Superior temporal gyrus (tissue), 1 donor: Measurements from ENCODE around the gene SGCA.

Experiments
- DNase-seq: peaks from one replicate; pipeline ENCODE4 v3.0.0-alpha.2; 2016; ENCODE audit errors: extremely low spot score

SGCA gene

DNA sequence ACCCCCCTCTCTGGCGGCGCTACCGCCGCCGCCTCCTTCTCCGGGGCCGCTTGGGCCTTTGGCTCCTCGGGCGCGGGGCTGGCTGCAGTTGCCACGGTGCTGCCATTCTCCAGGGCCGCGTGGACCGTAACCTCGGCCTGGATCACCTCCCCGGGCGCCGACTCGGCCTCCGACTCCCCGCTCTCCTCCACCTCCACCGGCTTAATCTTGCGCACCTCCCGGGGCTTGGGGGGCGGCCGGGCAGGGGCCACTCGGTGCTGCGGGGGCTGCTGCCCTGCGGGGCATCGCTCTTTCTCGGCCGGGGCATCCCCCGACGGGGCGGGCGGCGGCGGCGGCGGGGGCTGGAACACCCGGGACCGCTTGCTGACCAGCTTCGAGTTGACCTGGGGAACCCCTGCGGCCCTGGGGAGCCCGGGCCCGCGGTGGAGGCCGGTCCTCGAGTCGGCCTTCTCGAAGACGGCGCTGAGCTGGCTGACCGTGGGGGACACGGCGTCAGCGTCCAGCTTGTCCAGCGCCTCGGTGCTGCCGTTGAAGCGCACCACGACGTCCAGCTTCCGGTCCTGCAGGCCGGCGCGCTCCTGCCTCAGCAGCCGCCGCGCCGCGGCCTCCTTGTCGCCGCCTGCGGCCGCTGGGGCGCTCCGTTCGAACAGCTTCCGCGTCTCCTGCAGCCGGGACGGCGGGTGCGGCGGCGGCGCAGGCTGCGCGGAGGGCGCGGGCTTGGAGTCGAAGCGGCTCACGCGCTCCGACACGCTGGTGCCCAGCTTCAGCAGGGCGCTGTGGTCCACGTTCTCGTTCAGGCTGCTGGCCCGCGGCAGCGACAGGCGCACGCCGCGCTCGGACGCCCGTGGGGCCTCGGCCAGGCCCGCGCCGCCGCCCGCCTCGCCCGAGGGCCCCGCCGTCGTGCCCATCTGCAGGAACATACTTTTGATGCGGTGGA, 16.1 kb upstream of the SGCA start:
- peak; percentile 33 for DNase-seq

DNA sequence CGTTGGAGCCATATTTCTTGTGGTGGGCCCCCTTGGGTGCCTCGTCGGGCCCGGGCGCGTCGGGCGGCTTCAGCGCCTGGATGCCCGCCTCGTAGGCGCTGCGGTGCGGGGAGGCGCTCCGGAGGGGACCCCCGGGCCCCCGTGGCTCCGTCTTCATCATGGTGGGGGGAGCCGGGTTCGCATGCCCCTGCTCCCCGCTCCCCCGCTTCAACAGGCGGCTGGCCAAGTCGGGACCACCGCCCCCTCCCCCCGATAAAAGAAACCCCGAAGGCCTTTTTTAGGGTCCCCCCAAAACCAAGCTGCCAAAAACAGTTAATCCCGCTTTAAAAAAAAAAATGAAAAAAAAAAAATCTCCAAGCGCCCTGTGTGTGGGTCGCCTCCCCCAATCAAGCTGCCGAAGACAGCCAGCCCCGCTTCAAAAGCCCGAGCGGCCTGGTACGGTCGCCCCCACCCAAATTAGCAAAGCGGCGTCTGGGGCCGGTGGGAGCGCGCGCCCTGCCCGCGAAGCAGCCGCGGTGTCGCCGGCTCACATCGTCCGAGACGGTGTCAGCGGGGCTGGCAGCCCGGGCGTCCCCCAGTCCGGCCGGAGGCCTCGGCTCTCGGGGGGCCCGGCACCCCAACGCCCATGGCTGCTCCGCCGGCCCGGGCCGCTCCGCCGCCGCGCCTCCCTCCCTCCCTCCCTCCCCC, 15.3 kb upstream of the SGCA start, which contains the start of gene PPP1R9B:
TSS of gene PPP1R9B (minus strand) at position 324 of the 687 bp plus-strand sequence. CDS start at position 160, 164 bp downstream.
- no peak for DNase-seq

DNA sequence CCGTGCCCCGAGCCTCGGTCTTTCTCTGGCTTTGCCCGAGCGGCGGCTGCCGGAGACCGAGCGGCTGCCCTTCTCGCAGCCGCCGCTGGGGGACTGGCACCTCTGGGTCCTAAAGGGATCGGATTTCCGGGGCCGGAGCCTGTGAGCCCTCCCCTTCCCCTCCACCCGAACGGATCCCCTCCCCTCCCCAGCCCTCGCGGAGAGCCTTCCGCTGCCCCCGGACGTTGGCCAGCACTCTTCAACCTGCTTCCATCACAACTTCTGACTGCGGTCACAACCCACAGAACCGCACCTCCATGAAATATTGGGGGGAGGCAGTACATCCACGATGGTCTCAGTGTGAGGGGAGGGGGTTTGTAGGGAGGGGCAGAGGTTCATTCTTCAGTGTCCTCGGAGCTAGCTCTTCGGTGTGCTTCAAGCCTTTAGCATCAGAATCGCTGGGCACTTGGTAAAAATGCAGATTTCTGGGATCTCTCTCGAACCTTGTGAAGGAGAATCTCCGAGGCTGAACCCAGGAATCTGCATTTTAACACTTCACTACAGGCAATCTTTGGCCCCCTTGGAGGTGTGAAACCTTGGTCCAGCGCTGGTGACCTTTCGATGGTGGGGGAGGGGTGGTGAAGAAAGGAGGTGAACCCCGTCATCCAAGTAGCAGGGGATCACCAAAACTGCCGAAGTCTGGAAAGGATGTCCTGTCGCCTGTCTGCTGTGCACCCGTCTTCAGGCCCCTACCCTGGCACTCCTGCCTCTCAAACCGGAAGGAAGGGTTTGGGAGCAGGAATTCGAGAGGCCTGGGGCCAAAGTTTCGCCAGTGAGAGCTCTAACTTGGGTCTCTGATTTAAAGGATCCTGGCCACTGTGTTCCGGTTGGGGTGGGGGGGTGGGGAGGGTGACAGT, 14.5 kb upstream of the SGCA start:
- DNase-seq = peak; percentile 88

DNA sequence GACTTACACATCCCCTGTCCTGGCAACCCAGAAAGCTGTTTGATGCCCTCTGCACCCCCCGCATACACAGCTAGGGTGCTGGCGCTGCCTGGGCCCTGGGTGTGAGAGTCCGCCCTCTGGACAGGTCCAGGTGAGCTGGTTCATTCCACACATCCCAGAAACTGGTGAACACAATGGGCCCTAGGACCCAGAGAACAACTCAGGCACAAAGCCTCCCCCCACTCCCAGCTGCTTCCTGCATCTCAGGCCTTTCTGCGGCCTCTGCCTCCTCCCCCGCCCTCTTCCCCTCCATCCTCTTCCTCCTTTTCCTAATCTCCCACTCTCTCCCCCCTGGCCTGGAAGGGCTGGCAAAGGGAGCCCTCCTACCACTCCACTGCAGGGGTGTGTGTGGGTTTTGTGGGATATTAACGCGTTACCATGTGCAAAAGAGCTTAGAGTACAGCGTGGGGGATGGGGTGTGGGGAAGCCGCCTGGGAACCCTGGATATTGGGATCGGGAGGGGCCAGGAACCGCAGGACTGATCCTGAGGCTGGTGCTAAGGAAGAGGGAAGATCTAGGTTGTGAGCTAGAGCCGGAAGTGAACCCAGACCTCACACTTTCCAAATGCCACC, 13.8 kb upstream of the SGCA start:
- peak; percentile 97 for DNase-seq

DNA sequence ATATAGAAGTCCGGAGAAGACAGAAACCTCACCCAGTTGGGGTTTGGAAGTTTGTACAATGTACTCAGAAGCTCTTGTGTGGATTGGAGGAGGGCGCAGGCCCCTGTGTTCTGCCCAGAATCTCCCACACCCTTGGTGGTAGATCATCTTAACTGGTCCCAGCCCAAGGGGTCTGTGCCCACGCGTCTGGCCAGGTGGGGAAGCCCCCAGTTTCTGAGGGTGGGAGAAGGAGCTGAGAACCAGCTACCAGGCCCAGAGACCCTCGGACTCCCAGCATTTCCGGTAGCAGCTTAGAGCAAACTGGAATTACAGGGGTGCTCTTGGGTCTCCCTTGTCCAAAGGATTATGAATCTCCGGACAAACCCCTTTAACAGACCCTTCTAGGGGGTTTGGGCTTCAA, 13.1 kb upstream of the SGCA start:
- no peak for DNase-seq

DNA sequence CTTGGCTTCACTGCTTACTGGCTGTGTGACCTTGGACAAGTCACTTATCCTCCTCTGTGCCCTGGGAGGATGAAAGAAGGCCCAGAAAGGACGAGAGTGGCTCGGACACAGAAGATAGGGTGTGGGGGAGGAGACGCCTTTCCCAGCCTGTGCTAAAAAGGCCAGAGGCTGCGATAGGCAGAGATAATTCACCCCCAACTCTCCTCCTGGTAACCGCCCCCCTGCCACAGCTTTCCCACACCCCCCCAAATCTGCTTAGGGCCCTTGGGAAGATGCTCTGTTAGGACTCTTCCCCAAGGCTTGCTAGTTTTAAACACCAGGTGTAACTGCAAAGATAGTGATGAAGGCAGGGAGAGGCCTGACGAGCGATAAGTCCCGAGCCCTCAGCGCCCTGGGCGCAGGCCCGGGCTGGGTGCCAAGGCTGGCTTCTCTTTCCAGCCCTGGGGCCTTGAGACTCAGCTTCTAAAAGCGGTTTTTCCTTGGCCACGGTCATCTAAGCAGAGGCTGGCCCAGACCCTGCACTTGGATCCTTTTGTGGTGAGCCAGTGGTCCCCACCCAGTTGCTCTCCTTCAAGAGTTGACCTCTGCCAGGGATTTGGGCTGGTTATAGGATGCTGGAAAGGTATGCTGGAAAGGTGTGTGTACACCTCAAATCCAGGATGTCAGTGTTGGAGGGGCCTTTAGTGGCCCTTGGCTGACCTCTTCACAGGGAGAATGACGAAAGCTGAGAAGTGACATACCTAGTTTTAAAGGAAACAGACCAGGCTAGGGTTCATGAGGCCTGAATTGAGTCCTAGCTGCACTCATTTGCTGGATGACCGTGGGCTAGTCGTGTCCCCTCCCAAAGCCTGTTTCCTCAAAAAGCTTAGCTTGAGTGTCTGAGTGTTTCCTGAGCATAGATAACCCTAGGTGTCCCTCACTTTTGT, 11.9 kb upstream of the SGCA start:
- DNase-seq = no peak

DNA sequence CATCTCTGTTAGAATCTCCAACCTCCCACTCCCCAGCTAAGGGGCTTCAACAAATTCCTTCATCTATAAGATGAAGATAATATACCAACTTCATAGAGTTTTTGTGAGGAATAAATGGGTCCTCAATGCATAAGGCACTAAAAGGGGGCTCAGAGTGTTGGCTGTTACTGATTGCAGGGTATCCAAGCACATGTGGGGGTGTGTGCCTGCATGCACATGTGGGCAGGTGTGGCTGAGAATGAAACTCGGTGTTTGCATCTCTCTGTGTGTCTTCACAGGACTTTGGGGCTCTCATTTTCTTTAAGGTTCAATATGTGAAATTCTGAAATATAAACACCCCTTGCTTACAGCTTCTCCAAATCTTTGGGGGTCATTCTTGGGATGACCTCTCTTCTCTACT, 11.2 kb upstream of the SGCA start:
- no peak for DNase-seq

DNA sequence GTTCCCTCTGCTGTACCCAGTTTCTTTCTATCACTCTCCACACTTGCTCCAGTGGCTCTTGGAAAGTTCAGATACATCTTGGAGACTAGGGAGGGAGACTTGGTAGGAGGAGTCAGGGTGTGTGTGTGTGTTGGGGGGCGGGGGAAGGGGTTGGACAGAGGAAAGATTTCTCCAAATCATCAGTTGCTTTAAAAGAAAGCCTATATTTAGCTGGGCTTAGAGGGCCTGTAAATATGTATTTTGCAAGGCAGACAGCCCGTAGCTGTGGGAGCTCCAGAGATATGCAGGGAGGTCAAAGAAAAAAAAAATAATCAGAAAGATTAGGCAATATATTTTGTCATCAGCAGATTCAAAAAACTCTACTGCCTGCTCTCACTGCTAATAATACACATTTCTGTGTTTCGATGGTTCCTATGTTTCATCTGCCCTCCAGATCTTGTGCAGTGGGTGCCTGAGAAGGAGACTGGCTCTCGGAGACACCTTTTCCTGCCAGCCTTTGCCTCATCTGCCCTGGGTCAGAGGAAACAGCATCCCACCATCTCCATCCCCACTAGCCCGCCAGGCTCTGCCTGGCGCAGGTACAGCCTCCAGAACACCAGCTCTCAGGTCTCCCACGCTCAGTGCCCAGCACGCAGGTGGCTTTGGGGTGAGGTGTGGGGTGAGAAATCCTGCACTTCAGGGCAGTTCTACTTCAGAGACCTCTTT, 10.5 kb upstream of the SGCA start:
- no peak for DNase-seq

DNA sequence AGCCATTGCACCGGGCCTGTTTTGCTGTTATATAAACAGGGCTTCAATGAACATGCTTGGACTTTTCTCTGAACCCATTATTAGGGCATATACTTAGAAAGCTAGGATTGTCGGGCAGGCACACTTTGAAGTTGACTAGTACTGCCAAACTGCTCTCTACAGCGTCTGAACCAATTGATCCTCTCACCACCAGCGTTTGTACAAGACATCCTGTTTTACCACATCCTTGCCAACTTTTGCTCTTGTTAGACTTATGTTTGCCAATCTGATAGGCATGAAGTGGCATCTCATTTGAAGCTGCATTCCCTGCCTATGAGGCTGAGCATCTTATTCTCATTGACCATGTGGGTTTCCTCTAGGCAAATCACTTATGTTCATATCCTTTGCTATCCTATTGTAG, 7.9 kb upstream of the SGCA start:
- no peak for DNase-seq

DNA sequence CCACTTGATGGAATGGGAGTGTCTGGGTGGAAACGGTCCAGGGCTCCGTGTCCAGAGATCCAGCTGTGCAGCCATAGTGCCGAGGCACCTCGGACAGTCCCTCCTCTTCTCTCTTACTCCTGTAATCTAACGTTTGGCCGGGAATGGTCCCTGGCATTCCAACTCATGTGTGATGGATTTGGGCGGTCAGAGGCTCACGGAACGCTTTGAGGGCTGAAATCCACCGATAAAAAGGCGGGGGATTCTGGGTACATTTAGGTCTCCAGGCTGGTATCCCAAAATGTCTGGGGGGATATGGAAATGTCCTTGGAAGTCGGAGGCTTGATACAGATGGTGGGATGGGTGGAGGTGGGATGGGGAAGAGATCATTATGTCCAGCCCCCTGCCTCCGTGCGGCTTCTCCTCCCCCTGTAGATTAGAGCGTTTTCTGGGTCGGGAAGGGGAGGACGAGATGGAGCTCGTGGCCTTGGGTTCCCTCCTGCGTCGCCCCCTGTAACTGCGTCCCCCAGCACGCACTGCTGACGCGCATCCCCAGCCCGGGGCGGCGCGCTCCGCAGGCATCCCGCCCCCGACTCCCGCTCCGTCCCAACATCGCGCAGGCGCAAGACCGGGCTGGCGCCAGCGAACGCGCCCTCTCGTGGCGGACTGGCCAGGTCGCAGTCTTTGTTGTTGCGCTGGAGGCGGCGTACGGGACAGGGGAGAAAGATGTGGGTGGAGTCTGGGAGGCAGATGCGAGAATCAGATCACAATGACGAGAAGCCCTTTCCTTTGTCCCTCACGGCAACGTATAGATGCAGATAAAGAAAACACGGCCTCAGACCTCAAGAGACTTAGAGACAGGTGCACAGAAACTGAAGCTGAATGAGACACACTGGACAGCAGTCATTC, 4.5 kb upstream of the SGCA start:
- peak; percentile 95 for DNase-seq

DNA sequence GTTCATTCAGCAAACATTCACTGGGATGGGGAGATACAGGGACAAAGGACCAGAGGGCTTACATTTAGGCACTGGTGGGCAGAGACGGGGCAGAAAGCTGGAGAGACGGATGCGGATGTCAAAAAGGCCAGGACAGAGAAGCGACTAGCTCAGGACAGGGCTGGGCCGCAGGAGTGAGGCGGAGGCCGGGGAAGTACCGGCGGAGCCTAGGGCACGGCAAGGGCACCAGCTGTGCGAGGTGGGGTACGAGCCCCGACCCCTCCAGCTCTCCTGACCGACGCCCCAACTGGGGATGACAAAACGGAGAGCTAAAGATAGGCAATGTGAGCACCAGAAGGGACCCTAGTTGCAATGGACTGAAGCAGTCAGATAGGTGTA, 3.9 kb upstream of the SGCA start:
- DNase-seq = no peak

DNA sequence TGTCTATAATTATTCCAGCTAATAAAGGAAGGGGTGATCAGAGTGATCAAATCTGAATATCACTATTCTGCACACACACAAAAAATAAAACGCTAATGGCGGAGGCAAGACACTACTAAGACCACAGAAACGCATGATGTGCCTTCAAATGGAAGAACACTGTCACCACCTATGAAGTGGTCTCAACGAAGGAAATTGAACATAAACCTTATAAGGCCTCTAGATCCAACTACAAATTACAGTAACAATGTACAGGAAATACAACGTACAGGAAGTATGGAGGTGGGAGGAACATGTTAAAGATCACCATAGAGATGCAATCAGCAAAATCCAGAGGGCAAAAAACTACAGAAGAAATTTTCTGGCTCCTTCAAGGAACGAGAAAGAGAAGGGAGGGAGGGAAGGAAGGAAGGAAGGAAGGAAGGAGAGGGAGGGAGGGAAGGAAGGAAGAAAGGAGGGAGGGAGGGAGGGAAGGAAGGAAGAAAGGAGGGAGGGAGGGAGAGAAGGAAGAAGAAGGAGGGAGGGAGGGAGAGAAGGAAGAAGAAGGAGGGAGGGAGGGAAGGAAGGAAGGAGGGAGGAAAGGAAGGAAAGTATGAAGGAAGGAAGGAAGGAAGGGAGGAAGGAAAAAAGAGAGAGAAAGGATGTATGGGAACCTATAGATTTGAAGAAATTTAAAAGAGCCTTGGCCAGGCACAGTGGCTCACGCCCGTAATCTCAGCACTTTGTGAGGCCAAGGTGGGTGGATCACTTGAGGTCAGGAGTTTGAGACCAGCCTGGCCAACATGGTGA, 3.1 kb upstream of the SGCA start:
- DNase-seq = no peak

DNA sequence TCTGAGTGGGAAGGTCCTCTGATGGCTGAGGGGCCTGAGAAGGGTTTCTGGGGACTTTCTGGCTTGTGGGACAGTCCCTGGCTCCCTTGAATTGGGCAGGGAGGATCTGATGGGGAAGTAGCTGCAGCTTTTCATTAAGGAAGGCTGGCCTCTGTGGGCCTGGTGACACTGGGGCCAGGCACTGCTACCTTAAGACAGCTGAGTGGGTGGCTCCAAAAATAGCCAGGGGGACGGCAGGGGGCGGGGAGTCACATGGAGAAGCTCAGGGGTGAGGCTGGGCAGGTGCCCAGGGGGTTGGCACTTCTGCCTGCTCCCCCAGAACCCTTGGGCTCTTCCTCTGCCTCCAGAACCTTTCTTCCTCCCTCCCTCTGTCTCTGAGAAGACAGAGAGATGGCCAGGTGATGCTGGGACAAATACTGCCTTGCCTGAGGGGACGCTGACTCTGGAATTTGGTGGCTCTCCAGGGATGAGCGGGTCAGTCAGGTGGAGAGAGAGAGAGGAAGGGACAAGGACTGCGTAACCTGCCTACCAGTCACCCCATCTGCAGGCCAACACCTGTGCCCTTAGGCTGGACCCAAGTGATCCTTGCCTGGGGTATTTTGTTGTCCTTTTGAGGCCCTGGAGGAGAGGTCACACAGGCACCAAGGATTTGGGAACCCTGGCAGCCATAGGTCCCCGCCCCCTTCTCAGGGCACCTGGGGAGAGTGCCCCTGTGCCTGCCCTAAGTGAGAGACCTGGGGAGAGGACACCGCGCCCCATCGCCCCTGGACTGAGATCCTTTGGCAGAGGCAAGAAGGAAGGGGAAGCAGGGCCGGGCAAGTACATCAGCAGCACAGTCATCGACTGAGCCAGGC, 1.7 kb upstream of the SGCA start:
- no peak for DNase-seq

DNA sequence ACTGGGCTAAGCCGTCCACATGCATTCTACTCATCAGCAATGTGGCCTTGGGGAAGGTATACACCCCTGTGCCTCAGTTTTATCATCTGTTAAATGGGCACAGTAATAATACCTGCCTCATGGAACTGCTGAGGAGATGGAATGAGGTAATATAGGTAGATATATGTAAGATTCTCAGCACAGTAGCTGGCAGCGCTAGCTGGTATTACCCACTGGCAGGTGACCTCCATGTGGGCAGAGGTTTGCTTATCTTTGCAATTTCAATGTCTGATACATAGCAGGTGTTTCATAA, 1.2 kb upstream of the SGCA start:
- no peak for DNase-seq

DNA sequence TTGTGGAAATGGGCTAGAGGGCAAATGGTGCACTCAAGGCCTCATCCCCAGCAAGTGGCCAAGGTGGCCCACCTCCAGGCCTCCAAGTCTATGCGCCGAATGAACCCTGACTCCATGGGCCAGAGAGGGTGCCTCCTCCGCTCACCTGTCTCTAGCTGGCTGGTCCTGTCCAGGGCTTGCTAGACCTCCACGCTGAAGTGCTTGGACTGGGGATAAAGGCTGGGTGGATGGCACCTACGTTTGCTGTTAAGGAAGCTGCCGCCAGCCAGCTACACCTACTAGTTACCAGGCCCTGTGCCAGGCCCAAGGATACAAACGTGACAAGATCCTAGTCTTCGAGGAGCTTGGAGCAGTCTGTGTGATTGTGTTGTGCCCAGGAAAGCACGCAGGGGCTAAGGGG, 739 bp upstream of the SGCA start:
- no peak for DNase-seq

DNA sequence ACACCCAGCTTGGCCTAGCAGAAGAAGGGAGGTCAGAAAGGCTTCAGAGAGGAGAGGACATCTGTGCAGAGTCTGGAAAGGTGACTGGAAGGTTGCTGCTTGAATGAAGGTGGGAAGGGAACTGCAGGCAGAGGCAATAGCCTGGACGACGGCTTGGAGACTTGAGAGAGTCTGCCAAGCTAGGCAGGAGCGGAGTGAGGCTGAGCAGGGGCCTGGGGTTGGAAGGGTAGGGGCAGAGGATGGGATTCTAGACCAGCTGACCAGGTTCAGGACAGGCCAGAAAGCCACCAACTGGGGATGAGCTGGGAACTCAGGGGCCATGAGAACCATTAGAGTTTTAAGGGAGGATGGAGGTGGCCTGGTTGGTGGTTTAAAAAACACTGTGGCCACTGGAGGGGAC, 339 bp upstream of the SGCA start:
- DNase-seq = no peak

DNA sequence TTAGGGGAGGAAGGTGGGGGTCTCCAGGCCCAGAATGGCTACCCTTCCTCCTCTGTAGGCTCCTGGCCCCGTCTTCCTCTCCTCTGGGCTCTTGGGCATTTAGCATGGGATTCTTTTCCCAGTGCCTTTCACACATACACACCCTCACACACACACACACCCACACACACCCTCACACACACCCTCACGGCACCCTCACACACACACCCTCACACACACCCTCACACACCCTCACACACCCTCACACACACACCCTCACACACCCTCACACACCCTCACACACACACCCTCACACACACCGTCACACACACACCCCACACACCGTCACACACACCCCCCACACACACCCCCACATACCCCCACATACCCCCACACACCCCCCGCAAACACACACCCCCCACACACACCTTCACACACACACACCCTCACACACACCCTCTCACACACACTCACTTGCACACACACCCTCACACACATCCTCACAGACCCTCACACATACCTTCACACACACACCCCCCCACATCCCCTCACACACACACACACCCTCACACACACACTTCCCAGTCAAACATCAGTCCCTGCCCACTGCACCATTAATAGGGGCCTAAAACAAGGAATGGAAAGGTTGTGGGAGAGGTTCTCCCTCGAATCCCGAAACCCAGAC, 845 bp downstream of the SGCA start:
- DNase-seq = no peak
